BJ (cell line): ENCODE measurements around the gene DCBLD1. TPM values are rescaled to one million over a fixed set of nuclear protein-coding genes. Genes with fewer than 3 reads are reported as not detected.

Experiments
- CTCF ChIA-PET: fragments of 350-600 bp; formaldehyde crosslinking; extraction: SDS; loops from one replicate; lab custom pipeline; 2021; ENCODE audit warnings: antibody characterized with exemption, inconsistent platforms; lab: Yijun Ruan, JAX
- POLR2A ChIA-PET: fragments of 300-600 bp; sonication (Branson Sonifier 250); formaldehyde crosslinking; extraction: SDS; loops from one replicate; lab custom pipeline; 2021; ENCODE audit warnings: antibody characterized with exemption; lab: Charles Lee
- DNase-seq: peaks from one replicate; pipeline ENCODE4 v3.0.0-alpha.2; 2011; ENCODE audit warnings: low read depth
- H3K27me3 ChIP-seq: 2 replicates; pipeline ENCODE4 v1.6.0; 2011; ENCODE audit warnings: low read length; ENCODE audit not compliant: control insufficient read depth, insufficient read depth
- H3K36me3 ChIP-seq: 2 replicates; pipeline ENCODE4 v1.5.1; 2011; ENCODE audit warnings: low read length; ENCODE audit not compliant: control insufficient read depth, insufficient read depth
- H3K4me3 ChIP-seq: 2 replicates; pipeline ENCODE4 v1.5.1; 2011; ENCODE audit warnings: low read depth, mild to moderate bottlenecking, control low read depth, low read length
- polyA plus RNA-seq: library from polyadenylated mRNA; depleted of rRNA; stranded (reverse); fragments of >200 nt; gene quantifications from 2 replicates; pipeline ENCODE4 v1.2.3, GENCODE V29; 2011
- TF ChIP-seq, protein P1 (sequence below): IDR thresholded peaks from 2 replicates; pipeline ENCODE4 v1.5.1; 2011; ENCODE audit warnings: low read depth, mild to moderate bottlenecking, control low read depth, inconsistent platforms, low read length, moderate library complexity; ENCODE audit not compliant: insufficient read depth

Gene DCBLD1
- polyA plus RNA-seq, 1 experiment: 30.1 TPM

DNA sequence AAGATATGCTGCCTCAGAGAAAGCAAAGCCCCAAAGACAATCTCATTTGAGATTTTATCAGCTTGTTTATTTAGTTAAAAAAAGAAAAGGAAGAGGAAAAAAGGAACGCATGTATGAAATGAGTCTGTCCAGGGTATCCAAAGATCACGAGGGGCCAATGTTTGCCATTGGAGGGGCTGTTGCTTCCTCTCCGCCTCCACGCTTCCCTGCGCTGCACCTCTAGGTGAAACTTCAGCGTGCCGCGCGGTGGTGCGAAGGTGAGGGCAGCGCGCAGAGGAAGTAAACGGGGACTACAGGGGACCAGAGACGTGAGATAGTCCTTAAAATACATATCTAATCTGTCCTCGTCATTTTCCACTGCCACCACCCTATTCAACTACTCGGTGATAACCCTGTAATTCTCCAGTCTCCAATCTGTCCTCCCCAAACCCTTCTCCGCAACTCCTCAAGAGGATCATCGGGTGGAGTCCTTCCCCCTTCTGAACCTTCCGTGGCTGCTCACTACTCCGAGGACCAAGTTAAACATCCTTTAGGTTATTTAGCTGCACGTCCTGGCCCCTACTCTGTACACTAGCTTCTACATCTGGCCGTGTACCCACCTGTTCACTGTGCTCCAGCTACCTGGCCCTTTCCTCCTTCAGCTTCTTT, 1.1 kb upstream of the DCBLD1 start:
- no peak for DNase-seq
- ChIA-PET POLR2A (no interaction called here), CTCF (interaction anchor here (1.4 kb wide), 1 partner anchor 123 kb away, joined by 4 read pairs; no protein-coding TSS in a partner anchor)
- Histone ChIP-seq H3K4me3 (no peak overlapping the region), H3K36me3 (no peaks in the 10 kb centered on the region), H3K27me3 (no peaks in the 10 kb centered on the region)
- TF ChIP-seq, protein P1, sequence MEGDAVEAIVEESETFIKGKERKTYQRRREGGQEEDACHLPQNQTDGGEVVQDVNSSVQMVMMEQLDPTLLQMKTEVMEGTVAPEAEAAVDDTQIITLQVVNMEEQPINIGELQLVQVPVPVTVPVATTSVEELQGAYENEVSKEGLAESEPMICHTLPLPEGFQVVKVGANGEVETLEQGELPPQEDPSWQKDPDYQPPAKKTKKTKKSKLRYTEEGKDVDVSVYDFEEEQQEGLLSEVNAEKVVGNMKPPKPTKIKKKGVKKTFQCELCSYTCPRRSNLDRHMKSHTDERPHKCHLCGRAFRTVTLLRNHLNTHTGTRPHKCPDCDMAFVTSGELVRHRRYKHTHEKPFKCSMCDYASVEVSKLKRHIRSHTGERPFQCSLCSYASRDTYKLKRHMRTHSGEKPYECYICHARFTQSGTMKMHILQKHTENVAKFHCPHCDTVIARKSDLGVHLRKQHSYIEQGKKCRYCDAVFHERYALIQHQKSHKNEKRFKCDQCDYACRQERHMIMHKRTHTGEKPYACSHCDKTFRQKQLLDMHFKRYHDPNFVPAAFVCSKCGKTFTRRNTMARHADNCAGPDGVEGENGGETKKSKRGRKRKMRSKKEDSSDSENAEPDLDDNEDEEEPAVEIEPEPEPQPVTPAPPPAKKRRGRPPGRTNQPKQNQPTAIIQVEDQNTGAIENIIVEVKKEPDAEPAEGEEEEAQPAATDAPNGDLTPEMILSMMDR: no peak

GRCh38 chr6:117481926-117482239, 591 bp upstream of the DCBLD1 start:
- DNase-seq: no peak
- Histone ChIP-seq H3K36me3 (no peaks in the 10 kb centered on the region), H3K27me3 (no peaks in the 10 kb centered on the region), H3K4me3 (peak overlapping the region; percentile 92)
- POLR2A ChIA-PET: no interaction called here
- TF ChIP-seq, protein P1: no peak
- CTCF ChIA-PET: no interaction called here

DNA sequence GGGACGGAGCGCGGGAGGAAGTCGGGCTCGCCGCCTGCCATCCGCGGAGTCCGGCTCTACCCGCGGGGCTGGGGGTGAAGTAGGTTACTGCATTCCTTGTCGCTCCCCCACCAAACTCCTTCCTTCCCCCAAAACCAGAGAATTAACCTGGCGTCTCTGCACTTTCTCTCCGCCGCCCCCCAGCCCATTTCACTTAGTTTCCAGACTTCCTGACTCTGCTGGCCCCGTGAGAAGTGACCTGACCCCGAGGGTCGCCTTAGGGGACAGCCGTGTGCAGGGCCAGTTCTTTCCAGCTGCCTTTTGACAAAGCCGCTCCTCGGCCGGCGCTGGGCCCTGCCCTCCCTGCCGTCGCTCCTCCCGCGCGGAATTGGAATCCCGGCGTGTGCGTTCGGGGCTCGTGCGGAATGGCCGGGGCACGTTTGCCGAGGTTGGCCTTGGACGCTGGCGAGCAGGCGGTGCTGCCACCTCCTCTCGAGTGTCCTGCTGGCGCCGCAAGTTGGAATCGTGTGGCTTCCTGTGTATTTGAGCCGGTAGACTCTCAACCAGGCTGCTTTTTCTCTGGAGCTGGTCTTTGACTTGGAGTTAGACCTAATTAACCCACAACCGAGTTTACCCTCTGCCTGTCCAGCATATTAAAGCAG, 650 bp downstream of the DCBLD1 start:
- ChIA-PET CTCF (interaction anchor here (0.9 to 2.6 kb wide), 3 partner anchors 33 to 67 kb away, joined by 3 to 12 read pairs (median 4); no protein-coding TSS in a partner anchor), POLR2A (interaction anchor here (1.2 kb wide), 1 partner anchor 39 kb away, joined by 4 read pairs; no protein-coding TSS in a partner anchor)
- TF ChIP-seq, protein P1: no peak
- DNase-seq: no peak
- no peaks in the 10 kb centered on the region for H3K36me3 ChIP-seq
- H3K27me3 ChIP-seq: no peaks in the 10 kb centered on the region
- H3K4me3 ChIP-seq: peak overlapping the region; percentile 92

GRCh38 chr6:117483645-117484016, 1.2 kb downstream of the DCBLD1 start:
- no peak for DNase-seq
- H3K36me3 ChIP-seq: no peaks in the 10 kb centered on the region

More at GRCh38 chr6:117483645-117484016, 1.2 kb downstream of the DCBLD1 start:
- peak overlapping the region; percentile 92 for H3K4me3 ChIP-seq
- CTCF ChIA-PET: interaction anchor here (0.9 to 2.6 kb wide), 3 partner anchors 34 to 66 kb away, joined by 3 to 12 read pairs (median 4); no protein-coding TSS in a partner anchor
- TF ChIP-seq, protein P1: no peak
- no peaks in the 10 kb centered on the region for H3K27me3 ChIP-seq
- POLR2A ChIA-PET: interaction anchor here (0.6 to 1.2 kb wide), 3 partner anchors 39 to 199 kb away, joined by 3 to 4 read pairs (median 3); no protein-coding TSS in a partner anchor
